Activated T-helper 1 cell treated with anti-CD3 and anti-CD28 coated beads, Interleukin-2, amount 50 U/mL, for 16 hours (primary cell): Measurements from ENCODE around the gene NAA15.
"Not testable (repeated sequence)": the region's sequence is repeated elsewhere in the genome, so short reads cannot be mapped to it uniquely, and the experiment has no call there.

ENCODE experiments used
- DNase-seq, 2 donors: peaks; one replicate each; pipeline ENCODE4 v3.0.0-alpha.2; 2020; ENCODE audit warnings: low read depth in 1 of 2, low spot score in 1 of 2

NAA15 gene

GRCh38 chr4:139361301-139361700 is 60.0 kb downstream of the NAA15 start:
- DNase-seq: no peak

- DNase-seq: no peak
Measured at GRCh38 chr4:139367421-139368090, 66.3 kb downstream of the NAA15 start.

- no peak for DNase-seq
Measured at GRCh38 chr4:139368998-139369397, 67.7 kb downstream of the NAA15 start.

GRCh38 chr4:139374251-139374650 is 72.9 kb downstream of the NAA15 start:
- no peak for DNase-seq

- DNase-seq: no peak
Measured at GRCh38 chr4:139386421-139386820, 85.1 kb downstream of the NAA15 start.

- DNase-seq: no peak
Measured at GRCh38 chr4:139389102-139389501, 87.8 kb downstream of the NAA15 start.

- no peak for DNase-seq
Measured at GRCh38 chr4:139389991-139390390, 88.7 kb downstream of the NAA15 start.

GRCh38 chr4:139391731-139392130 is 90.4 kb downstream of the NAA15 start:
- no peak for DNase-seq

GRCh38 chr4:139392797-139393196 is 91.5 kb downstream of the NAA15 start:
- no peak for DNase-seq

- DNase-seq: no peak
Measured at GRCh38 chr4:139401368-139401767, 100.1 kb downstream of the NAA15 start.

GRCh38 chr4:139402436-139402835 is 101.1 kb downstream of the NAA15 start:
- no peak for DNase-seq

- no peak for DNase-seq
Measured at GRCh38 chr4:139403462-139403861, 102.2 kb downstream of the NAA15 start.

GRCh38 chr4:139410312-139410711 is 109.0 kb downstream of the NAA15 start:
- DNase-seq: no peak

- DNase-seq: not testable (repeated sequence)
Measured at GRCh38 chr4:139414671-139415210, 113.4 kb downstream of the NAA15 start.

GRCh38 chr4:139416073-139416673 is 114.9 kb downstream of the NAA15 start:
- no peak for DNase-seq

- no peak for DNase-seq
Measured at GRCh38 chr4:139419388-139419914, 118.1 kb downstream of the NAA15 start.

- no peak for DNase-seq
Measured at GRCh38 chr4:139420652-139421051, 119.3 kb downstream of the NAA15 start.

GRCh38 chr4:139436122-139436521 is 134.8 kb downstream of the NAA15 start:
- no peak for DNase-seq

- DNase-seq: no peak
Measured at GRCh38 chr4:139438141-139438540, 136.8 kb downstream of the NAA15 start.

GRCh38 chr4:139441029-139441428 is 139.7 kb downstream of the NAA15 start:
- DNase-seq: no peak

- DNase-seq: no peak
Measured at GRCh38 chr4:139443661-139444060, 142.4 kb downstream of the NAA15 start.

- not testable (repeated sequence) for DNase-seq
Measured at GRCh38 chr4:139444881-139445280, 143.6 kb downstream of the NAA15 start.
